Esophagus (tissue), 2 donors: ENCODE measurements around the gene GNPTG. TPM values are rescaled to one million over a fixed set of nuclear protein-coding genes. Genes with fewer than 3 reads are reported as not detected.
A peak's percentile ranks its signal among the peaks of the same experiment; 100 is the strongest.

ENCODE experiments used
- H3K27ac ChIP-seq, 2 donors: one replicate each; pipeline ENCODE4 v1.5.1; 2013; ENCODE audit warnings: low read depth in 2 of 2, mild to moderate bottlenecking in 2 of 2, inconsistent platforms in 1 of 2, low read length in 1 of 2, moderate library complexity in 1 of 2
- H3K27me3 ChIP-seq, 2 donors: one replicate each; pipeline ENCODE4 v1.6.1; 2013; ENCODE audit warnings: low read length in 2 of 2, control low read depth in 1 of 2, mild to moderate bottlenecking in 1 of 2; ENCODE audit not compliant: insufficient read depth in 2 of 2, control insufficient read depth in 1 of 2
- H3K36me3 ChIP-seq, 2 donors: one replicate each; pipeline ENCODE4 v1.6.1; 2013; ENCODE audit warnings: low read length in 1 of 2; ENCODE audit not compliant: control insufficient read depth in 2 of 2, insufficient read depth in 2 of 2
- H3K4me1 ChIP-seq, 2 donors: one replicate each; pipeline ENCODE4 v1.6.1; 2013; ENCODE audit warnings: low read length in 1 of 2; ENCODE audit not compliant: control insufficient read depth in 2 of 2, insufficient read depth in 2 of 2
- H3K4me3 ChIP-seq, 2 donors: one replicate each; pipeline ENCODE4 v1.5.1; 2013; ENCODE audit warnings: low read length in 2 of 2, mild to moderate bottlenecking in 2 of 2, low read depth in 1 of 2, moderate library complexity in 1 of 2
- H3K9me3 ChIP-seq, 2 donors: one replicate each; pipeline ENCODE4 v1.6.1; 2013; ENCODE audit warnings: mild to moderate bottlenecking in 2 of 2, low read depth in 1 of 2, low read length in 1 of 2, moderate library complexity in 1 of 2; ENCODE audit not compliant: control insufficient read depth in 2 of 2, insufficient read depth in 1 of 2
- WGBS, 2 donors: extraction: QIAGEN DNeasy Blood & Tissue Kit; methylation state at CpG; one replicate each; pipeline ENCODE4 v1.1.7; 2013; 5-methylcytosine and 5-hydroxymethylcytosine counted together
- polyA plus RNA-seq, 2 donors: library from polyadenylated mRNA; stranded (reverse); fragments of 200-250 nt; gene quantifications; one replicate each; pipeline ENCODE4 v1.2.3, GENCODE V29; 2013
- donor health status: healthy with polysubstance abuse.
- donor health status: Bipolar disorder and iron deficiency.

Gene GNPTG
- polyA plus RNA-seq, 2 donors, result 33.6 to 39.1 TPM

GRCh38 chr16:1351215-1351581 is 533 bp upstream of the GNPTG start:
- Histone ChIP-seq H3K4me3 (peak overlapping the region; percentile 78 to 83), H3K27me3 (no peaks in the 10 kb centered on the region), H3K36me3 (peaks cover 0 to 17% of the 10 kb centered on the region in 2 donors), H3K9me3 (no peaks in the 10 kb centered on the region), H3K4me1 (peaks cover 0 to 26% of the 10 kb centered on the region in 2 donors), H3K27ac (peak overlapping the region; percentile 22 to 51)
- WGBS, 2 donors, result 1% methylated on average over 24 to 35 of the region's 35 CpGs

- no peak overlapping the region for H3K27ac ChIP-seq
- no peak overlapping the region for H3K4me3 ChIP-seq
- H3K27me3 ChIP-seq, result no peaks in the 10 kb centered on the region
- no peaks in the 10 kb centered on the region for H3K9me3 ChIP-seq
- peaks cover 0 to 3% of the 10 kb centered on the region in 2 donors for H3K36me3 ChIP-seq
- 75 to 80% methylated on average over 49 of the region's 49 CpGs for WGBS, 2 donors
- peaks cover 0 to 21% of the 10 kb centered on the region in 2 donors for H3K4me1 ChIP-seq
Measured at GRCh38 chr16:1354815-1355540, 3.2 kb downstream of the GNPTG start.

GRCh38 chr16:1355591-1355990 is 3.9 kb downstream of the GNPTG start:
- no peaks in the 10 kb centered on the region for H3K9me3 ChIP-seq
- H3K27me3 ChIP-seq, result no peaks in the 10 kb centered on the region
- peaks cover 0 to 3% of the 10 kb centered on the region in 2 donors for H3K36me3 ChIP-seq
- H3K4me3 ChIP-seq, result no peak overlapping the region
- H3K4me1 ChIP-seq, result peaks cover 0 to 19% of the 10 kb centered on the region in 2 donors
- no peak overlapping the region for H3K27ac ChIP-seq
- WGBS, 2 donors, result 81% methylated on average over 15 of the region's 15 CpGs

- H3K27me3 ChIP-seq, result no peaks in the 10 kb centered on the region
- no peaks in the 10 kb centered on the region for H3K9me3 ChIP-seq
- peaks cover 0 to 14% of the 10 kb centered on the region in 2 donors for H3K4me1 ChIP-seq
- H3K36me3 ChIP-seq, result peaks cover 0 to 7% of the 10 kb centered on the region in 2 donors
- WGBS, 2 donors, result 75 to 78% methylated on average over 31 to 33 of the region's 33 CpGs
- no peak overlapping the region for H3K27ac ChIP-seq
- H3K4me3 ChIP-seq, result no peak overlapping the region
Measured at GRCh38 chr16:1356061-1356900, 4.5 kb downstream of the GNPTG start.

- Histone ChIP-seq H3K36me3 (peaks cover 0 to 20% of the 10 kb centered on the region in 2 donors), H3K9me3 (no peaks in the 10 kb centered on the region), H3K4me1 (peaks cover 0 to 11% of the 10 kb centered on the region in 2 donors), H3K27ac (no peak overlapping the region), H3K4me3 (no peak overlapping the region), H3K27me3 (no peaks in the 10 kb centered on the region)
- 66 to 75% methylated on average over 18 to 19 of the region's 19 CpGs for WGBS, 2 donors
Measured at GRCh38 chr16:1357906-1358566, 6.3 kb downstream of the GNPTG start.

GRCh38 chr16:1361685-1362360 is 10.1 kb downstream of the GNPTG start:
- WGBS, 2 donors, result 92 to 94% methylated on average over 43 of the region's 43 CpGs
- peaks cover 7 to 45% of the 10 kb centered on the region in 2 donors for H3K36me3 ChIP-seq

GRCh38 chr16:1362807-1363206 is 11.1 kb downstream of the GNPTG start:
- 82 to 84% methylated on average over 11 of the region's 11 CpGs for WGBS, 2 donors
- Histone ChIP-seq H3K9me3 (no peaks in the 10 kb centered on the region), H3K36me3 (peaks cover 7 to 50% of the 10 kb centered on the region in 2 donors), H3K4me3 (no peak overlapping the region), H3K27me3 (no peaks in the 10 kb centered on the region), H3K27ac (no peak overlapping the region), H3K4me1 (peaks cover 0 to 5% of the 10 kb centered on the region in 2 donors)

More at GRCh38 chr16:1361685-1362360, 10.1 kb downstream of the GNPTG start:
- Histone ChIP-seq H3K27ac (no peak overlapping the region), H3K27me3 (no peaks in the 10 kb centered on the region), H3K9me3 (no peaks in the 10 kb centered on the region), H3K4me1 (peaks cover 0 to 7% of the 10 kb centered on the region in 2 donors), H3K4me3 (no peak overlapping the region)

GRCh38 chr16:1363501-1364041 is 11.8 kb downstream of the GNPTG start:
- 41 to 42% methylated on average over 18 of the region's 18 CpGs for WGBS, 2 donors
- no peak overlapping the region for H3K4me3 ChIP-seq
- peaks cover 0 to 3% of the 10 kb centered on the region in 2 donors for H3K4me1 ChIP-seq
- no peaks in the 10 kb centered on the region for H3K9me3 ChIP-seq
- H3K27ac ChIP-seq, result no peak overlapping the region
- no peaks in the 10 kb centered on the region for H3K27me3 ChIP-seq
- peaks cover 7 to 53% of the 10 kb centered on the region in 2 donors for H3K36me3 ChIP-seq

- H3K4me1 ChIP-seq, result peaks cover 0 to 3% of the 10 kb centered on the region in 2 donors
- no peak overlapping the region for H3K4me3 ChIP-seq
- H3K36me3 ChIP-seq, result peaks cover 7 to 53% of the 10 kb centered on the region in 2 donors
- 89% methylated on average over 22 of the region's 22 CpGs for whole genome bisulfite sequencing, 2 donors
- no peak overlapping the region for H3K27ac ChIP-seq
- H3K27me3 ChIP-seq, result no peaks in the 10 kb centered on the region
- H3K9me3 ChIP-seq, result no peaks in the 10 kb centered on the region
Measured at GRCh38 chr16:1364510-1364909, 12.8 kb downstream of the GNPTG start.
